Measurements from ENCODE around the gene EIF4EBP3. TPM values are rescaled to one million over a fixed set of nuclear protein-coding genes. Genes with fewer than 3 reads are reported as not detected.

The EIF4EBP3 gene
- total RNA-seq, 1 donor from 2014 or later: 38.1 TPM

GRCh38 chr5:140570058-140570457 lies 22.6 kb downstream of the EIF4EBP3 start:
- TF ChIP-seq POLR2AphosphoS5 (IDR thresholded peaks at IDR 0.05; ENCODE audit: insufficient read depth in 1 of 2, low read depth in 1 of 2) (no peak), CTCF (IDR thresholded peaks at IDR 0.05) (no peak), POLR2A (IDR thresholded peaks at IDR 0.05) (no peak)
- Histone ChIP-seq H3K9me3 (no peaks in the 10 kb centered on the region), H3K27ac (no peak overlapping the region), H3K27me3 (no peaks in the 10 kb centered on the region), H3K4me1 (peaks cover 32% of the 10 kb centered on the region), H3K4me3 (no peak overlapping the region), H3K36me3 (peaks cover 0 to 20% of the 10 kb centered on the region in 2 donors)
- DNase-seq (ENCODE audit: extremely low spot score in 2 of 2): no peak
- intact Hi-C loops (cut with DNase I): no loop called here

- Histone ChIP-seq H3K36me3 (peaks cover 0 to 20% of the 10 kb centered on the region in 2 donors), H3K27me3 (no peaks in the 10 kb centered on the region), H3K27ac (no peak overlapping the region), H3K9me3 (no peaks in the 10 kb centered on the region), H3K4me3 (no peak overlapping the region), H3K4me1 (peaks cover 28% of the 10 kb centered on the region)
- intact Hi-C loops (cut with DNase I): no loop called here
- no peak for DNase-seq (ENCODE audit: extremely low spot score in 2 of 2)
- TF ChIP-seq POLR2AphosphoS5 (IDR thresholded peaks at IDR 0.05; ENCODE audit: insufficient read depth in 1 of 2, low read depth in 1 of 2) (no peak), POLR2A (IDR thresholded peaks at IDR 0.05) (no peak), CTCF (IDR thresholded peaks at IDR 0.05) (no peak)
These were observed 23.0 kb downstream of the EIF4EBP3 start for GRCh38 chr5:140570488-140570887.

- Histone ChIP-seq H3K4me3 (no peak overlapping the region), H3K4me1 (peaks cover 21% of the 10 kb centered on the region), H3K27ac (no peak overlapping the region), H3K9me3 (no peaks in the 10 kb centered on the region), H3K27me3 (no peaks in the 10 kb centered on the region), H3K36me3 (peaks cover 0 to 20% of the 10 kb centered on the region in 2 donors)
- DNase-seq (ENCODE audit: extremely low spot score in 2 of 2): no peak
- TF ChIP-seq CTCF (IDR thresholded peaks at IDR 0.05) (no peak), POLR2AphosphoS5 (IDR thresholded peaks at IDR 0.05; ENCODE audit: insufficient read depth in 1 of 2, low read depth in 1 of 2) (no peak), POLR2A (IDR thresholded peaks at IDR 0.05) (no peak)
- intact Hi-C loops (cut with DNase I): no loop called here
These were observed 23.6 kb downstream of the EIF4EBP3 start for GRCh38 chr5:140571105-140571504.

GRCh38 chr5:140573683-140574082 lies 26.2 kb downstream of the EIF4EBP3 start:
- intact Hi-C loops (cut with DNase I): no loop called here
- Histone ChIP-seq H3K4me1 (peaks cover 1% of the 10 kb centered on the region), H3K4me3 (no peak overlapping the region), H3K36me3 (peaks cover 0 to 6% of the 10 kb centered on the region in 2 donors), H3K27ac (no peak overlapping the region), H3K27me3 (no peaks in the 10 kb centered on the region), H3K9me3 (no peaks in the 10 kb centered on the region)
- peak in 1 of 2 donors; percentile 88 for DNase-seq (ENCODE audit: extremely low spot score in 2 of 2)
- TF ChIP-seq POLR2A (IDR thresholded peaks at IDR 0.05) (no peak), CTCF (IDR thresholded peaks at IDR 0.05) (no peak), POLR2AphosphoS5 (IDR thresholded peaks at IDR 0.05; ENCODE audit: insufficient read depth in 1 of 2, low read depth in 1 of 2) (no peak)

GRCh38 chr5:140574165-140574564 lies 26.7 kb downstream of the EIF4EBP3 start:
- intact Hi-C loops (cut with DNase I): no loop called here
- Histone ChIP-seq H3K27me3 (no peaks in the 10 kb centered on the region), H3K9me3 (no peaks in the 10 kb centered on the region), H3K36me3 (peaks cover 0 to 3% of the 10 kb centered on the region in 2 donors), H3K27ac (no peak overlapping the region), H3K4me1 (no peaks in the 10 kb centered on the region), H3K4me3 (no peak overlapping the region)
- no peak for TF ChIP-seq POLR2AphosphoS5 (IDR thresholded peaks at IDR 0.05; ENCODE audit: insufficient read depth in 1 of 2, low read depth in 1 of 2)
- no peak for TF ChIP-seq POLR2A (IDR thresholded peaks at IDR 0.05)
- TF ChIP-seq CTCF (IDR thresholded peaks at IDR 0.05): no peak
- DNase-seq (ENCODE audit: extremely low spot score in 2 of 2): no peak

Measured in vagina (tissue), 2 donors.